ENCODE data around the gene RERE.

The RERE gene

DNA sequence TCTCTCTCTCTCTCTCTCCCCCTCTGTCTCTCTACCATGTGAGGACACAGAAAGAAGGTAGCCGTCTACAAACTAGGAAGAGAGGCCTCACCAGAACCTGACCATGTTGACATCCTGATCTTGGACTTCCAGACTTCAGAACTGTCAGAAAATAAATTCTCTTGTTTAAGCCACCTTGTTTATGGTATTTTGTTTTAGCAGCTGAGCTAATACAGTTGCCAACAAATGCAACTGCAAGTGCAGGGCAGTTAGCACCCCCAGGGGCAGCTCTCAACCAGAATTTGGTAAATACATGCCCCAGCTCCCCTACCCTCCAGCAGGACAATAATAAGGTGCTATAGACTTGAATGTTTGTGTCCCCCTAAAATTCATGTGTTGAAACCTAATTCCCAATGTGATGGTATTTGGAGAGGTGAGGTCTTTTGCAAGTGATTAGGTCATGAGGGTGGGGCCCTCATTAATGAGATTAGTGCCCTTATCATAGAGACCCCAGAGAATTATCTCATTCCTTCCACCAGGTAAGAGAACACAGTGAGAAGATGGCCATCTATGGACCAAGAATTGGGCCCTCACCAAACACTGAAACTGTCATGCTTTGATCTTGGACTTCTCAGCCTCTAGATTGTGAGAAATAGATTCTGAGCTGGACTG, 506.2 kb downstream of the RERE start:
- no peak overlapping the region for H3K4me2 ChIP-seq (ENCODE audit: insufficient read depth, low read length)
- no peaks in the 10 kb centered on the region for H4K20me1 ChIP-seq (ENCODE audit: insufficient read depth, low read length)
- TF ChIP-seq EZH2 (IDR thresholded peaks at IDR 0.05; ENCODE audit: borderline replicate concordance, low read depth, low read length, severe bottlenecking), result no peak
- TF ChIP-seq, protein P1, sequence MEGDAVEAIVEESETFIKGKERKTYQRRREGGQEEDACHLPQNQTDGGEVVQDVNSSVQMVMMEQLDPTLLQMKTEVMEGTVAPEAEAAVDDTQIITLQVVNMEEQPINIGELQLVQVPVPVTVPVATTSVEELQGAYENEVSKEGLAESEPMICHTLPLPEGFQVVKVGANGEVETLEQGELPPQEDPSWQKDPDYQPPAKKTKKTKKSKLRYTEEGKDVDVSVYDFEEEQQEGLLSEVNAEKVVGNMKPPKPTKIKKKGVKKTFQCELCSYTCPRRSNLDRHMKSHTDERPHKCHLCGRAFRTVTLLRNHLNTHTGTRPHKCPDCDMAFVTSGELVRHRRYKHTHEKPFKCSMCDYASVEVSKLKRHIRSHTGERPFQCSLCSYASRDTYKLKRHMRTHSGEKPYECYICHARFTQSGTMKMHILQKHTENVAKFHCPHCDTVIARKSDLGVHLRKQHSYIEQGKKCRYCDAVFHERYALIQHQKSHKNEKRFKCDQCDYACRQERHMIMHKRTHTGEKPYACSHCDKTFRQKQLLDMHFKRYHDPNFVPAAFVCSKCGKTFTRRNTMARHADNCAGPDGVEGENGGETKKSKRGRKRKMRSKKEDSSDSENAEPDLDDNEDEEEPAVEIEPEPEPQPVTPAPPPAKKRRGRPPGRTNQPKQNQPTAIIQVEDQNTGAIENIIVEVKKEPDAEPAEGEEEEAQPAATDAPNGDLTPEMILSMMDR (IDR thresholded peaks at IDR 0.05; ENCODE audit: borderline replicate concordance, extremely low read depth, low read length, poor library complexity, severe bottlenecking), result no peak
- no peaks in the 10 kb centered on the region for H3K9me3 ChIP-seq (ENCODE audit: insufficient read depth, low read length, severe bottlenecking)
- no peak overlapping the region for H3K9ac ChIP-seq (ENCODE audit: low read depth, low read length)
- H2AFZ ChIP-seq (ENCODE audit: low read depth, low read length), result no peak overlapping the region
- H3K27me3 ChIP-seq (ENCODE audit: insufficient read depth, low read length, poor library complexity), result no peaks in the 10 kb centered on the region
- H3K27ac ChIP-seq (ENCODE audit: low read length), result no peak overlapping the region
- DNase-seq, result no peak
- ATAC-seq (ENCODE audit: insufficient read depth, low read depth), result no peak
- no peaks in the 10 kb centered on the region for H3K36me3 ChIP-seq (ENCODE audit: insufficient read depth, low read length)
- H3K4me3 ChIP-seq (ENCODE audit: low read depth in 1 of 2, low read length in 2 of 2), result no peak overlapping the region
- H3K4me1 ChIP-seq (ENCODE audit: insufficient read depth, low read length), result no peaks in the 10 kb centered on the region
- no peaks in the 10 kb centered on the region for H3K79me2 ChIP-seq (ENCODE audit: insufficient read depth, low read length)

DNA sequence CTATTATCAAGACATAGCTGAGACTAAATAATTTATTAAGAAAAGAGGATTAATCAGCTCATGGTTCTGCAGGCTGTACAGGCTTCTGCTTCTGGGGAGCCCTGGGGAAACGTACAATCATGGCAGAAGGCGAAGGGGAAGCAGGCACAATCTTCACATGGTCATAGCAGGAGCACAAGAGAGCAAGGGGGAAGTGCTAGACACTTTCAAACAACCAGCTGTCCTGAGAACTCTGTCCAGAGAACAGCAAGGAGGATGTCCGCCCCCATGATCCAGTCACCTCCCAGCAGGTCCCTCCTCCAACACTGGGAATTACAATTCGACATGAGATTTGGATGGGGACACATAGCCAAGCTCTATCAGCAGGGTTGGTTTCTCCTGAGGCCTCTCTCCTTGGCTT, 509.8 kb downstream of the RERE start:
- H3K27me3 ChIP-seq (ENCODE audit: insufficient read depth, low read length, poor library complexity), result no peaks in the 10 kb centered on the region
- H2AFZ ChIP-seq (ENCODE audit: low read depth, low read length), result no peak overlapping the region
- no peaks in the 10 kb centered on the region for H4K20me1 ChIP-seq (ENCODE audit: insufficient read depth, low read length)
- no peak overlapping the region for H3K9ac ChIP-seq (ENCODE audit: low read depth, low read length)
- H3K36me3 ChIP-seq (ENCODE audit: insufficient read depth, low read length), result no peaks in the 10 kb centered on the region
- ATAC-seq (ENCODE audit: insufficient read depth, low read depth), result no peak
- no peak overlapping the region for H3K4me2 ChIP-seq (ENCODE audit: insufficient read depth, low read length)
- no peaks in the 10 kb centered on the region for H3K79me2 ChIP-seq (ENCODE audit: insufficient read depth, low read length)
- no peak for DNase-seq
- H3K9me3 ChIP-seq (ENCODE audit: insufficient read depth, low read length, severe bottlenecking), result no peaks in the 10 kb centered on the region
- no peak overlapping the region for H3K27ac ChIP-seq (ENCODE audit: low read length)
- TF ChIP-seq, protein P1 (IDR thresholded peaks at IDR 0.05; ENCODE audit: borderline replicate concordance, extremely low read depth, low read length, poor library complexity, severe bottlenecking), result no peak
- no peak for TF ChIP-seq EZH2 (IDR thresholded peaks at IDR 0.05; ENCODE audit: borderline replicate concordance, low read depth, low read length, severe bottlenecking)
- no peaks in the 10 kb centered on the region for H3K4me1 ChIP-seq (ENCODE audit: insufficient read depth, low read length)
- H3K4me3 ChIP-seq (ENCODE audit: low read depth in 1 of 2, low read length in 2 of 2), result no peak overlapping the region

DNA sequence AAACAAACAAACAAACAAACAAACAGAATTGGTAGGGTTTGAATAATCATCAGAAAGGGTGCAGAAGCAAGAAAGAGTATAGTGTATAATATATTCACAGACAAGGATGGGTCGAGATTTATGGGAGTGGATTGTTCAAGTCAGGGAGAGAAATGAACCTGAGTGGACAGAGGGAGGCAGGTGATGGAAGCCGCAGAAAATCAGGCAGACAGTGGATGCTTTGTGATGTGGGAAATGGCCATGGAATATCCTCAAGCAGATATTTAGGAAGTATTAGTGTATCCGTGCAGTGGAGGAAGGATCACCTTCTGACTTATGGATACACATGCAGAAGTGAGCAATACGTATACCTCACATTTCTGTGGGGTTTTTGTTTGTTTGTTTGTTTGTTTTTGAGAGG, 513.6 kb downstream of the RERE start:
- no peak overlapping the region for H3K9ac ChIP-seq (ENCODE audit: low read depth, low read length)
- TF ChIP-seq, protein P1 (IDR thresholded peaks at IDR 0.05; ENCODE audit: borderline replicate concordance, extremely low read depth, low read length, poor library complexity, severe bottlenecking), result no peak
- no peak for TF ChIP-seq EZH2 (IDR thresholded peaks at IDR 0.05; ENCODE audit: borderline replicate concordance, low read depth, low read length, severe bottlenecking)
- ATAC-seq (ENCODE audit: insufficient read depth, low read depth) (no peak), DNase-seq (no peak)
- no peaks in the 10 kb centered on the region for H3K9me3 ChIP-seq (ENCODE audit: insufficient read depth, low read length, severe bottlenecking)
- no peak overlapping the region for H3K4me3 ChIP-seq (ENCODE audit: low read depth in 1 of 2, low read length in 2 of 2)
- H3K4me1 ChIP-seq (ENCODE audit: insufficient read depth, low read length), result no peaks in the 10 kb centered on the region
- no peak overlapping the region for H3K27ac ChIP-seq (ENCODE audit: low read length)
- no peaks in the 10 kb centered on the region for H3K36me3 ChIP-seq (ENCODE audit: insufficient read depth, low read length)
- no peaks in the 10 kb centered on the region for H3K79me2 ChIP-seq (ENCODE audit: insufficient read depth, low read length)
- H3K27me3 ChIP-seq (ENCODE audit: insufficient read depth, low read length, poor library complexity), result no peaks in the 10 kb centered on the region
- H4K20me1 ChIP-seq (ENCODE audit: insufficient read depth, low read length), result no peaks in the 10 kb centered on the region
- H3K4me2 ChIP-seq (ENCODE audit: insufficient read depth, low read length), result no peak overlapping the region
- no peak overlapping the region for H2AFZ ChIP-seq (ENCODE audit: low read depth, low read length)
